Testis (tissue), 2 donors: Measurements from ENCODE around the gene BCL2L14.

ENCODE experiments used
- POLR2A ChIP-seq: fragments of 450-650 bp; IDR thresholded peaks from one replicate; pipeline ENCODE4 v1.6.1; 2017; ENCODE audit warnings: antibody characterized with exemption, mild to moderate bottlenecking, moderate library complexity
- TF ChIP-seq, protein P1 (sequence below), 3 experiments: fragments of 450-650 bp in 2 of 3; fragments of 200-600 bp in 1 of 3; sonication (generic) in 1 of 3; IDR thresholded peaks; one replicate each; pipeline ENCODE4 v1.5.1; 2016 to 2019; ENCODE audit warnings: antibody characterized with exemption in 3 of 3, mild to moderate bottlenecking in 2 of 3, moderate library complexity in 1 of 3

DNA sequence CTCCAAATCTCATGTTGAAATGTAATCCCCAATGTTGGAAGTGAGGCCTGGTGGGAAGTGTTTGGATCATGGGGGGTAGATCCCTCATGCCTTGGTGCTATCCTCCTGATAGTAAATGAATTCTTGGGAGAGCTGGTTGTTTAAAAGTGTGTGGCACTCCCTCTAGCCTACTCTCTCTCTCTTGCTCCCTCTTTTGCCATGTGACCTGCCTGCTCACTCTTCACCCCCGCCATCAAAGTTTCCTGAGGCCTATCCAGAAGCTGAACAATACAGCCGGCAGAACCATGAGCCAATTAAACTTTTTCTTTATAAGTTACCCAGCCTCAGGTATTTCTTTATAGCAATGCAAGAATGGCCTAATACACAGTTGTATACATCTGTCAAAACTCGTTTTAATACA, 62.5 kb downstream of the BCL2L14 start:
- TF ChIP-seq POLR2A: no peak
- TF ChIP-seq, protein P1, sequence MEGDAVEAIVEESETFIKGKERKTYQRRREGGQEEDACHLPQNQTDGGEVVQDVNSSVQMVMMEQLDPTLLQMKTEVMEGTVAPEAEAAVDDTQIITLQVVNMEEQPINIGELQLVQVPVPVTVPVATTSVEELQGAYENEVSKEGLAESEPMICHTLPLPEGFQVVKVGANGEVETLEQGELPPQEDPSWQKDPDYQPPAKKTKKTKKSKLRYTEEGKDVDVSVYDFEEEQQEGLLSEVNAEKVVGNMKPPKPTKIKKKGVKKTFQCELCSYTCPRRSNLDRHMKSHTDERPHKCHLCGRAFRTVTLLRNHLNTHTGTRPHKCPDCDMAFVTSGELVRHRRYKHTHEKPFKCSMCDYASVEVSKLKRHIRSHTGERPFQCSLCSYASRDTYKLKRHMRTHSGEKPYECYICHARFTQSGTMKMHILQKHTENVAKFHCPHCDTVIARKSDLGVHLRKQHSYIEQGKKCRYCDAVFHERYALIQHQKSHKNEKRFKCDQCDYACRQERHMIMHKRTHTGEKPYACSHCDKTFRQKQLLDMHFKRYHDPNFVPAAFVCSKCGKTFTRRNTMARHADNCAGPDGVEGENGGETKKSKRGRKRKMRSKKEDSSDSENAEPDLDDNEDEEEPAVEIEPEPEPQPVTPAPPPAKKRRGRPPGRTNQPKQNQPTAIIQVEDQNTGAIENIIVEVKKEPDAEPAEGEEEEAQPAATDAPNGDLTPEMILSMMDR (IDR thresholded peaks at IDR 0.05): no peak
